NCI-H226 (cell line): ENCODE data around the gene DTNB.

Source experiments
- DNase-seq: peaks from one replicate; pipeline ENCODE4 v3.0.0-alpha.2; 2015

Gene DTNB

GRCh38 chr2:25335971-25336370, 337.4 kb downstream of the DTNB start:
- DNase-seq: no peak

GRCh38 chr2:25335204-25335603, 338.2 kb downstream of the DTNB start:
- DNase-seq: no peak

- DNase-seq: no peak
Observed at GRCh38 chr2:25334482-25334881, 338.9 kb downstream of the DTNB start.

DNA sequence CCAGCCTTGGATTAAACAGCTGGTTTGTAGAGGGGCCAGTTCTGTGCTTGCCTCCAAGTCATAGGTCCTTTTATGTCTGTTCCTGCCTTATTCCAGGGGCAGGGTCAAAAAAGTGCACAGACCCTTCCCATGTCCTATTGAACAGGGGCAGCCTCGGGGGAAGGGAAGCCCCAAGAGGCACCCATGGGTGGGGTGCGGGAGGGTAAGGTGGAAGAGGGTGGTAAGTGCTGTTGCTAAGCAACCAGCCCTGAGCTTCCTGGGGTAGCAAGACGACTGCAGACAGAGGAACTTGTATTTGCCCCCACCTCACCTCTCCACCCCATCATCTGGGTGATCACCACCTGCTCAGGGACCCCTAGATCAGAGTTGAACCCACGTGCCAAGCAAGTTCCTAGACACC, 339.4 kb downstream of the DTNB start:
- DNase-seq: no peak

DNA sequence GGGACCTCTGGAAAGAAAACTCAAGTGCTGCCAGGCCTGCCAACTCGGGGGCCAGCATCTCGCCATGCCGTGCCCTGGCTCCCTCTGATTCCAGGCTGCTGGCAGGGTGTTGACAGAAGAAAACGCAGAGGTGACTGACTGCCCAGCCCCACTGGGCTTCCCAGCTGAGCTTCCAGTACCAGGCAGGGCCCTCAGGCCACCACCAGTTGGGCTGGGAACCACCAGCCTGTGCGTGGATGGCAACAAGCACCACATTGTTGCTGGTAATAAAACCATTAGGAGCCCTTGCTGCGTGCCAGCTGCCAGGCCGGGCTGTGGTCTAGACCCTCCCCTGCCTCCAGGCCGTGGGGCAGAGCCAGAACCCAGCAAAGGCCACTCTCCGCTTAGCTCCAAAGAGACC, 340.8 kb downstream of the DTNB start:
- DNase-seq: no peak

DNA sequence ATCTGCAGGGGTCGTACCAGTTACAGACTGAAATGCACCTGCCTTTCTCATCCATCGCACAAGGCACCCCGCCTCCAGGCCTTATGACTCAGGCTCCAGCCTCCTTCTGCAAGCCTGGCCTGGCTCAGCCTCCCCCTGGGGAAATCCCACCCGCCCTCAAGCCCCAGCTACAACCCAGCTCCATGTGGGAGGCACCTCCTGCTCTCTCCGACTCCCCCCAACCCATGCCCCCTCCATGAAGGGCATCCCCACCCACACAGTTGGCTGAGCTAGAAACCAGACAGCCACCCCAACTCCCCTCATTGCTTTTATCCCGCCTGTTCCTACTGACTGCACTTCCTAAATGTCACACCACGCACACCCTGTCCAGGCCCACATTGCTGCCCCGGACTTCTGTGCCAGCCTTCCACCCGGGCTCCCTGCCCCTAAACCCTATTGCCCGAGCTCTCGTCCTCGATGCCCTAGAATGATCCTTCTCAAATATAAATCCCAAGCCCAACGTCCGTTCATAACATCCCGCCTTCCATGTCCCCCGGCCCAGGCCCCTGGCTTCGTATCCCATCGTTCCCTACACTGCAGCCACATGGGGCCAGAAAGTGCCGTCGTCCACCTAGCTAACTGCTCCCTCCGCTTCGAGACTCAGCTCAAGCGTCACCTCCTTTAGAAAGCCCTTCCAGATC, 341.6 kb downstream of the DTNB start:
- DNase-seq: peak; percentile 66

DNA sequence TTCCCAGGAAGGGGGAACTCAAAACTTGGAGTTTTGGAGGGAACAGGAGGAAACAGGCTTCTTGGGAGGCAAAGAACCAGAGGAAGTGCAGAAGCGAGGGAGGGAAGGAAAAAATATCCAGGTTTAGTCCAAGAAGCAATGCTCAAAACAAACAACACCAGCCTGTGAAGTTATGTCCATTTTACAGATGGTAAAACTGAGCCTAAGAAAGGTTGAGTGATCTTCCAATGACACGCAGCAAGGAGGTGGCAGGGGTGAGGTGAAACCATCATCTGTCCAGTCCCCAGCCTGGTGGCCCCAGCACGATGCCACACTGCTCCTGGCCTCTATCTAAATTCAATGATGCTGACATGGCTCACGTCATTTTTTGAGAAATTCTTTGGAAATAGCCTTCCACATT, 342.4 kb downstream of the DTNB start:
- DNase-seq: no peak

GRCh38 chr2:25330273-25330672, 343.1 kb downstream of the DTNB start:
- DNase-seq: no peak

DNA sequence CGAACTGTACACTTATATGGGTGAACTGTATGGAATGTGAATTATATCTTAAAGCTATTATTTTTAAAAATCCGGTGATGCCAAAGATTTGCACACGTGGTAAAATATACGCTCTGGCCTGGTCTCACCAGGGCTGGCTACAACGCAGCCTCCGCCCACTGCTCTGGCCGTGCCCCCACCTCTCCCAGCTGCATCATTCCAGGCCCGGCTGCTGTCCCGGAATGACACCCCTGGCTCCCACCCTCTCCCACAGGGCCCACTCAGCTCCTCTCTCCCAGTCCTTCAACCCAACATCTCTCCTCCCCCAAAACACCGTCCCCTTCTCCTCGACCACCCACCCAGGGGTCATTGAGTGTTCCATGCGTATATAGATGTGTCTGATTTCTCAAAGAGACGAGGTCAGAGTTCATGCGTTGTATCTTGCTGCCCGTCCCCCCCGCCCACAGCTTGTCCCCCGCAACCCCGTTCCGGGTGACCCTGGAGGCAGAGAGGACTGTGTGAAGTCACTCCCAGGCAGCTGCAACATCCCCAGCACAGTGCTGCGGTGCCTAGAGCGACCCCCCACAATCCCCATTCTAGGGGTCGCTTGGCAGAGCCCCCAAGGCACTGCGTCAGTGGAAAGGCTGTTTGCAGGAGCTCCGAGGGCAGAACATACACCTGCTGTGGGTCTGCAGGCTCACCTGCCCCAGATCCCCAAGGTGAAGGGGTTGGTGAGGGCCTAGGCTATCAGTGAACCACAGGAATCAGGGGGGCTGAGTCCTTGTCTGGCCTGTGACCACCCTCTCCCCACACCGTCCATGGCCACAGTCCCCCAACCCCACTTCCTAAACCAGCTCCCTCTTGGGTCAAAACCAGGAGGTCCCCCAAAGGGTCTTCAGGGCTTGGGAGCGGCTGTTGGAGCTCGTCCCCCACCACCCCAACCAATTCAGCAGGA, 345.0 kb downstream of the DTNB start:
- no peak for DNase-seq
